Activated CD4-positive, CD25-positive, alpha-beta regulatory T cell treated with anti-CD3 and anti-CD28 coated beads, Interleukin-2, amount 50 U/mL, for 72 hours (primary cell): ENCODE results near the gene SPRR4.
"Not testable (repeated sequence)": the region's sequence is repeated elsewhere in the genome, so short reads cannot be mapped to it uniquely, and the experiment has no call there.

Source experiments
- DNase-seq: peaks from one replicate; pipeline ENCODE4 v3.0.0; 2021

SPRR4 gene

GRCh38 chr1:152967201-152967600 is 3.2 kb upstream of the SPRR4 start:
- no peak for DNase-seq

- DNase-seq, result no peak
Measured at GRCh38 chr1:152968248-152968647, 2.2 kb upstream of the SPRR4 start.

- DNase-seq, result no peak
Measured at GRCh38 chr1:152969036-152969435, 1.4 kb upstream of the SPRR4 start.

GRCh38 chr1:152972196-152972886 is 1.9 kb downstream of the SPRR4 start:
- no peak for DNase-seq

GRCh38 chr1:152976688-152977087 is 6.2 kb downstream of the SPRR4 start:
- no peak for DNase-seq

- DNase-seq, result no peak
Measured at GRCh38 chr1:152977614-152978013, 7.2 kb downstream of the SPRR4 start.

GRCh38 chr1:152980676-152981075 is 10.2 kb downstream of the SPRR4 start:
- DNase-seq, result no peak

GRCh38 chr1:152981146-152981871 is 10.9 kb downstream of the SPRR4 start:
- no peak for DNase-seq

GRCh38 chr1:152982076-152982475 is 11.6 kb downstream of the SPRR4 start:
- DNase-seq, result no peak

- DNase-seq, result no peak
Measured at GRCh38 chr1:152983234-152983633, 12.8 kb downstream of the SPRR4 start.

- no peak for DNase-seq
Measured at GRCh38 chr1:152983743-152984142, 13.3 kb downstream of the SPRR4 start, which contains the start of gene SPRR1A. Gene SPRR1A (plus strand): TSS chr1:152984081. CDS start chr1:152985231, 1,150 bp downstream.

- no peak for DNase-seq
Measured at GRCh38 chr1:152986578-152986977, 16.1 kb downstream of the SPRR4 start.

GRCh38 chr1:152993186-152993585 is 22.7 kb downstream of the SPRR4 start:
- no peak for DNase-seq

- DNase-seq, result no peak
Measured at GRCh38 chr1:152995842-152996241, 25.4 kb downstream of the SPRR4 start.

- DNase-seq, result no peak
Measured at GRCh38 chr1:152996633-152997400, 26.4 kb downstream of the SPRR4 start.

GRCh38 chr1:152997901-152998300 is 27.5 kb downstream of the SPRR4 start:
- no peak for DNase-seq

- no peak for DNase-seq
Measured at GRCh38 chr1:152998476-152998875, 28.0 kb downstream of the SPRR4 start.

GRCh38 chr1:152999818-153000217 is 29.4 kb downstream of the SPRR4 start:
- no peak for DNase-seq

GRCh38 chr1:153000294-153000693 is 29.8 kb downstream of the SPRR4 start:
- no peak for DNase-seq

- no peak for DNase-seq
Measured at GRCh38 chr1:153001382-153001781, 30.9 kb downstream of the SPRR4 start, which contains the start of gene SPRR3. Gene SPRR3 (plus strand): TSS chr1:153001749. CDS start chr1:153003021, 1,272 bp downstream.

GRCh38 chr1:153011235-153011758 is 40.8 kb downstream of the SPRR4 start:
- DNase-seq, result not testable (repeated sequence)

- DNase-seq, result not testable (repeated sequence)
Measured at GRCh38 chr1:153021829-153022228, 51.4 kb downstream of the SPRR4 start.
